Cardiac muscle cell (in vitro differentiated cells and primary cell): ENCODE results near the gene SNCAIP. TPM values are rescaled to one million over a fixed set of nuclear protein-coding genes. Genes with fewer than 3 reads are reported as not detected.

Experiments used
- DNase-seq, 2 donors: peaks; one replicate each; pipeline versions ENCODE4 v3.0.0 to v3.0.0-alpha.2; 2010 to 2017; ENCODE audit warnings: low read depth in 1 of 2, low spot score in 1 of 2
- H3K27ac ChIP-seq: fragments of 200-600 bp; sonication (generic); 2 replicates; pipeline ENCODE4 v1.5.1; 2016
- H3K27me3 ChIP-seq: fragments of 200-600 bp; sonication (generic); 2 replicates; pipeline ENCODE4 v1.6.0; 2016; ENCODE audit warnings: control low read depth
- H3K36me3 ChIP-seq: fragments of 200-600 bp; sonication (generic); 2 replicates; pipeline ENCODE4 v1.5.1; 2016; ENCODE audit warnings: control low read depth
- H3K4me1 ChIP-seq: fragments of 200-600 bp; sonication (generic); 2 replicates; pipeline ENCODE4 v1.8.1; 2017; ENCODE audit warnings: low read depth, mild to moderate bottlenecking, mixed run types
- H3K4me3 ChIP-seq: fragments of 200-600 bp; sonication (generic); 2 replicates; pipeline ENCODE4 v1.5.1; 2016; ENCODE audit warnings: mild to moderate bottlenecking
- H3K9me3 ChIP-seq: fragments of 200-600 bp; sonication (generic); 2 replicates; pipeline ENCODE4 v1.5.1; 2017; ENCODE audit warnings: low read depth, mild to moderate bottlenecking, control low read depth
- polyA plus RNA-seq: library from polyadenylated mRNA; unstranded; fragments of >200 nt; fragmentation: Nextera tagmentation; extraction: Ambion mirVana; gene quantifications from 2 replicates; pipeline ENCODE4 v1.2.1, GENCODE V29; 2016
- total RNA-seq: library from RNA; depleted of rRNA; stranded (reverse); fragments of >200 nt; gene quantifications from 2 replicates; pipeline ENCODE4 v1.2.3, GENCODE V29; 2016
- TF ChIP-seq, protein P1 (sequence below): IDR thresholded peaks from 2 replicates; pipeline ENCODE4 v1.5.1; 2012; ENCODE audit warnings: low read depth, mild to moderate bottlenecking, low read length

Gene SNCAIP
- total and polyA plus RNA-seq, 2 experiments from 2014 or later, result 9.0 to 14.1 TPM

GRCh38 chr5:122499585-122499984 lies 187.5 kb downstream of the SNCAIP start:
- Histone ChIP-seq H3K36me3 (no peaks in the 10 kb centered on the region), H3K27ac (no peak overlapping the region), H3K4me1 (no peaks in the 10 kb centered on the region), H3K9me3 (no peaks in the 10 kb centered on the region), H3K27me3 (no peaks in the 10 kb centered on the region), H3K4me3 (no peak overlapping the region)
- DNase-seq, result no peak
- TF ChIP-seq, protein P1, sequence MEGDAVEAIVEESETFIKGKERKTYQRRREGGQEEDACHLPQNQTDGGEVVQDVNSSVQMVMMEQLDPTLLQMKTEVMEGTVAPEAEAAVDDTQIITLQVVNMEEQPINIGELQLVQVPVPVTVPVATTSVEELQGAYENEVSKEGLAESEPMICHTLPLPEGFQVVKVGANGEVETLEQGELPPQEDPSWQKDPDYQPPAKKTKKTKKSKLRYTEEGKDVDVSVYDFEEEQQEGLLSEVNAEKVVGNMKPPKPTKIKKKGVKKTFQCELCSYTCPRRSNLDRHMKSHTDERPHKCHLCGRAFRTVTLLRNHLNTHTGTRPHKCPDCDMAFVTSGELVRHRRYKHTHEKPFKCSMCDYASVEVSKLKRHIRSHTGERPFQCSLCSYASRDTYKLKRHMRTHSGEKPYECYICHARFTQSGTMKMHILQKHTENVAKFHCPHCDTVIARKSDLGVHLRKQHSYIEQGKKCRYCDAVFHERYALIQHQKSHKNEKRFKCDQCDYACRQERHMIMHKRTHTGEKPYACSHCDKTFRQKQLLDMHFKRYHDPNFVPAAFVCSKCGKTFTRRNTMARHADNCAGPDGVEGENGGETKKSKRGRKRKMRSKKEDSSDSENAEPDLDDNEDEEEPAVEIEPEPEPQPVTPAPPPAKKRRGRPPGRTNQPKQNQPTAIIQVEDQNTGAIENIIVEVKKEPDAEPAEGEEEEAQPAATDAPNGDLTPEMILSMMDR, result no peak

GRCh38 chr5:122500245-122501088 lies 188.4 kb downstream of the SNCAIP start:
- Histone ChIP-seq H3K27ac (no peak overlapping the region), H3K9me3 (no peaks in the 10 kb centered on the region), H3K4me3 (no peak overlapping the region), H3K36me3 (no peaks in the 10 kb centered on the region), H3K4me1 (no peaks in the 10 kb centered on the region), H3K27me3 (no peaks in the 10 kb centered on the region)
- TF ChIP-seq, protein P1, result peak; percentile 65
- DNase-seq, result peak; percentile 65 to 82

GRCh38 chr5:122501089-122501435 lies 189.0 kb downstream of the SNCAIP start:
- Histone ChIP-seq H3K36me3 (no peaks in the 10 kb centered on the region), H3K4me1 (no peaks in the 10 kb centered on the region), H3K27me3 (no peaks in the 10 kb centered on the region), H3K9me3 (no peaks in the 10 kb centered on the region), H3K27ac (no peak overlapping the region), H3K4me3 (no peak overlapping the region)
- TF ChIP-seq, protein P1, result no peak
- DNase-seq, result peak in 1 of 2 donors; percentile 63

DNA sequence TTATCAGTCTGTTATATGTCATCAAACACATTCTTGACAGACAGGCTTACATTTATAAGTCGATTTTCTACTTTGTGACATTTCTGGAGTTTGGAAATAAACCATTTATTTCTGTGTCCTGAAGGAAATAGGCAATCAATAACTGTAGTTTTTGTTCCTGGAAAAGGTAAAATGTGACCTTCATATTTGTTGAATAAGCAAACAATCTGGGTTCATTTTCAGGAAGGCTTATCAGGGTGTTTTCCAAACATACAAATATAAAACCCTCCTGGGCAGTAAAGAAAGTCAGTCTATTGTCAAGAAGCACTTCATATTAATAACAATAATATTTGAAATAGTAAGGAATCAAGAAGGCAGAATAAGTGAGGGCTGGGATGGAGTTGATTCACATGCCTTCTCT lies 195.0 kb downstream of the SNCAIP start:
- Histone ChIP-seq H3K9me3 (no peaks in the 10 kb centered on the region), H3K36me3 (no peaks in the 10 kb centered on the region), H3K27me3 (no peaks in the 10 kb centered on the region), H3K4me3 (no peak overlapping the region), H3K4me1 (no peaks in the 10 kb centered on the region), H3K27ac (no peak overlapping the region)
- TF ChIP-seq, protein P1, result no peak
- no peak for DNase-seq

DNA sequence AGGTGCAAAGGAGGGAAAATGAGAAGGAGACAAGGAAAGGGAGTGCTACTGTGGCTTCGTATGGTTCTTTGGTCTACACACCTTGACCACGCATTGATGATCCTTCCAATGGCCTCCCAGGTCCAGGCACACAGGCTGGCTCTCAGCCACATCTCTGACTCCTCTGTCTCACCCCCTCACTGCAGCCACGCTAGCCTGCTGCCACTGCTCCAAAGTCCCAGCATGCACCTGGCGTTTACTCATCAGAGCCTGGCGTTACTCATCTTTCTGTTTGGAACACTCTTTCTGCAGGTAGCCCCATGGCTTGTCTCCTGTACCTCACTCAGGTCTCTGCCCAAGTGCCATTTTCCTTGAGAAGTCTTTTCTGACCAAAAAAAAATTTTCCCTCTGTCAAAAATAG lies 195.5 kb downstream of the SNCAIP start:
- H3K36me3 ChIP-seq, result no peaks in the 10 kb centered on the region
- H3K27ac ChIP-seq, result no peak overlapping the region
- TF ChIP-seq, protein P1, result no peak
- H3K27me3 ChIP-seq, result no peaks in the 10 kb centered on the region
- no peak overlapping the region for H3K4me3 ChIP-seq
- no peaks in the 10 kb centered on the region for H3K9me3 ChIP-seq
- DNase-seq, result no peak
- no peaks in the 10 kb centered on the region for H3K4me1 ChIP-seq
